OCI-LY3 (cell line): ENCODE measurements around the gene CCDC59.

ENCODE experiments used
- EZH2phosphoT487 ChIP-seq: fragments of 200-600 bp; shearing (Covaris generic); IDR thresholded peaks from 2 replicates; pipeline ENCODE4 v1.6.1; 2018; ENCODE audit warnings: antibody characterized with exemption, mixed run types, low read depth
- TF ChIP-seq, protein P1 (sequence below): fragments of 200-600, 300-600 bp; sonication (generic); IDR thresholded peaks from 2 replicates; pipeline ENCODE4 v1.5.1; 2014; ENCODE audit warnings: antibody characterized with exemption, low read length, low read depth

DNA sequence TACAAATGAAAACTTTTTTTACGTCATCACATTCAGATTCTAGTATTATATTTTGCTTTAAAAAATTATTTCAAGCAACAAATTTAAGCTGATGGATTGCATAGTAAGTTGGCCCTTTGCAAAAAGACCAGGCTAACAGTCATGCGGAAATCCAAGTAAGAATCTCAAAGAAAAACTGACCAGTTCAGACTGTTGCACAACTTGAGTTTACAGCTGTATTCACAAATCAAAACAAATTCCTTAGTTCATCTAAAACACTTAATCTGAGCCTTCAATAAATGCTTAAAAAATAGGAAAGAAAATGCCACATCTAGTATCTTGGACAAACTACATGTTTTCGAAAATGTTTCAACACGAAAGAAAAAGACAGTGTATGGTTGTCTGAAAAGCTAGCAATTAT is 847 bp downstream of the CCDC59 start:
- TF ChIP-seq, protein P1, sequence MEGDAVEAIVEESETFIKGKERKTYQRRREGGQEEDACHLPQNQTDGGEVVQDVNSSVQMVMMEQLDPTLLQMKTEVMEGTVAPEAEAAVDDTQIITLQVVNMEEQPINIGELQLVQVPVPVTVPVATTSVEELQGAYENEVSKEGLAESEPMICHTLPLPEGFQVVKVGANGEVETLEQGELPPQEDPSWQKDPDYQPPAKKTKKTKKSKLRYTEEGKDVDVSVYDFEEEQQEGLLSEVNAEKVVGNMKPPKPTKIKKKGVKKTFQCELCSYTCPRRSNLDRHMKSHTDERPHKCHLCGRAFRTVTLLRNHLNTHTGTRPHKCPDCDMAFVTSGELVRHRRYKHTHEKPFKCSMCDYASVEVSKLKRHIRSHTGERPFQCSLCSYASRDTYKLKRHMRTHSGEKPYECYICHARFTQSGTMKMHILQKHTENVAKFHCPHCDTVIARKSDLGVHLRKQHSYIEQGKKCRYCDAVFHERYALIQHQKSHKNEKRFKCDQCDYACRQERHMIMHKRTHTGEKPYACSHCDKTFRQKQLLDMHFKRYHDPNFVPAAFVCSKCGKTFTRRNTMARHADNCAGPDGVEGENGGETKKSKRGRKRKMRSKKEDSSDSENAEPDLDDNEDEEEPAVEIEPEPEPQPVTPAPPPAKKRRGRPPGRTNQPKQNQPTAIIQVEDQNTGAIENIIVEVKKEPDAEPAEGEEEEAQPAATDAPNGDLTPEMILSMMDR = no peak
- TF ChIP-seq EZH2phosphoT487 = no peak
